Tongue (tissue), 2 donors: ENCODE measurements around the gene EPDR1. TPM values are rescaled to one million over a fixed set of nuclear protein-coding genes. Genes with fewer than 3 reads are reported as not detected.
"Not testable (repeated sequence)": the region's sequence is repeated elsewhere in the genome, so short reads cannot be mapped to it uniquely, and the experiment has no call there.

Experiments
- DNase-seq: peaks from one replicate; pipeline ENCODE4 v3.0.0-alpha.2; 2015
- total RNA-seq: library from RNA; depleted of rRNA; stranded (reverse); fragments of >200 nt; gene quantifications from one replicate; pipeline ENCODE4 v1.2.3, GENCODE V29; 2014

Gene EPDR1
- total RNA-seq, 1 donor from 2014 or later, result 220 TPM

DNA sequence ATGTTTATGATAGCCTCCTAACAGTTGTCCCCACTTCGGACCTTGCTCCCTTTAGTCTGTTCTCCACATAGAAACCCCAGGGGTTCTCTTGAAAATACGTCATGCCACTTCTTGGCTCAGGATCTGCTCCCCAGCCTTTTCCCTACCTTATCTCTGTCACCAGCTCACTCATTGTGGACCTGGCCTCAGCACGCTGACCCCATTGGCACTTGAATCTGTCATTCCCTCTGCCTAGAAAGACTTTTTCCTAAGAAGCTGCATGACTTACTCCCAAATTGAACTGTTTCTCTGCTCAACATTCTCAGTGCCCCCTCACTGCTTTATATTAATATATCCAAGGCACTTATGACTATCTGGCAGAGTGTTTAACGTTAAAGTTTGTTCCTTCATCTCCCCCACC lies 8.4 kb downstream of the EPDR1 start:
- DNase-seq, result no peak

DNA sequence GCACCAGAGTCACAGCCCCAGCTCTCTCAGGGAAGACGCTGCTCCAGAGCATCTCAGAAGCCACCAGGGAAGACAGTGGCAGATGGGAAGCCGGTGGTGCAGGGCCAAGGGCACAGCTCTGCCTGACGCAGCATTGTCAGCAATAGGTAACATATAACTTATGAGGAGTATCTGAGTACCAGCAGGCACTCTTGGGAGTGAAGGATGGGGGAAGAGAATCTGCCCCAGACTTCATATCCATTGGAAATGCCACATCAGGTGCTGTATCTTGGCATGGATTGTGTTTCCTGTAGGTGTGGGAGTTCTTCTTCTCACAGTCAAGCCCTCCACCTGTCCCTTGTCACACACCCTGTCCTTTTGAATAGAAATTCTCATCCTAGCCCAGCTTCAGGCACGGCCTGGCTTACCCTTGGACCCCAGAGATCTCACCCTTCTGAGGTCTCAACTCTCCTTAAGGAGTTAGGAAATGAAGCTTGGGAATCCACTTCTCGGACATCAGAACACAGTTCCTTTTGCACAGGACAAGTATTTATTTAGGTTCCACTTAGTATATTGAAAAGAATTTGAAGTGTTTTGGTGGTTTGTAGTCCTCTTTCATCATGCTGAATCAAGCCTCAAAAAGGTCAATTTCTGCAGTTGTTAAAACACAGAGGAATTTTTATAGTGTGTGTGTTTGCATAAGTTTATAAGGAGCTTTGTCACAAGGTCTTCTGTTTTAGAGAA lies 9.9 kb downstream of the EPDR1 start:
- no peak for DNase-seq

DNA sequence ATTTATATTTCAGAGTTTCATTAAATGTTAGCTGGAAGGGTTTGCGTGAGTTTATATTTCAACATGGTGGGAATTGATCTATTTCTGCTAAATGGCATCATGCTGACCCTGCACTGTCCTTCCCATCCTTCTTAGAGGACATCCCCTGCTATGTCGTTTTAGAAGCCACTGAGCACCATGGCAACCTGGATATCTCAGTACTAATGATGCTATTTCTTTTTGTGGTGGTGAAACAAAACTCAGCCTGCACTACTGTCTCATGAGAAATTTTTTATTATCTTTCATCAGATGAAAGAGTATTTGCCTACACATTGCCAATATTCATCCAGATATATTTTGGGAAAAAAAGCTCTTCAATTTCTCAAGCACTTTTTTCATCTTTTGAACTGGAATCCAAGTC lies 12.1 kb downstream of the EPDR1 start:
- no peak for DNase-seq

DNA sequence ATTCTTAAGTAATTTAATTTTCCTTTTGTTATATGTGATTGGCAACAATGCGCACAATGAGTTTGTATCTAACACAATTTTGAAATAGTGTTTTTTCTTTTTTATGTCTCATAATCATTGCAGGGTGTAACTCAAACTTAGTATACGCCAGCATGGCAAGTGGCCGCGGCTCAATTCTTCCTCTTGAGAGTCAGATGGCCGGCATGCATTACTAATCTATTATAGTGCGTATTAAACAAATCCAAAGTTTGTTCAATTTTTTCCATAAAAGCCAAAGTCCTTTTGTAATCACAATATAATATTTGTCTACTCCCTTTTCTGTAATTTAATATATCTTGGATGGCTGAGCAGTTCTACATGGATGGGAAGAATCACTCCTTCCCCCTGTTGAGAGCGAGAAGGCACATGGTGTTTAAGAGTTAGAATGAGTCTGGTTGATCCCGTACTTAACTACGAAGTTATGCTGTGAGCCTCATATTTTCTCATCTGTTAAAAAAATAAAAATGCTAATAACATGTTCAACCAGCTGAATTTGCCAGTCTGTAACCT lies 12.7 kb downstream of the EPDR1 start:
- peak; percentile 83 for DNase-seq

DNA sequence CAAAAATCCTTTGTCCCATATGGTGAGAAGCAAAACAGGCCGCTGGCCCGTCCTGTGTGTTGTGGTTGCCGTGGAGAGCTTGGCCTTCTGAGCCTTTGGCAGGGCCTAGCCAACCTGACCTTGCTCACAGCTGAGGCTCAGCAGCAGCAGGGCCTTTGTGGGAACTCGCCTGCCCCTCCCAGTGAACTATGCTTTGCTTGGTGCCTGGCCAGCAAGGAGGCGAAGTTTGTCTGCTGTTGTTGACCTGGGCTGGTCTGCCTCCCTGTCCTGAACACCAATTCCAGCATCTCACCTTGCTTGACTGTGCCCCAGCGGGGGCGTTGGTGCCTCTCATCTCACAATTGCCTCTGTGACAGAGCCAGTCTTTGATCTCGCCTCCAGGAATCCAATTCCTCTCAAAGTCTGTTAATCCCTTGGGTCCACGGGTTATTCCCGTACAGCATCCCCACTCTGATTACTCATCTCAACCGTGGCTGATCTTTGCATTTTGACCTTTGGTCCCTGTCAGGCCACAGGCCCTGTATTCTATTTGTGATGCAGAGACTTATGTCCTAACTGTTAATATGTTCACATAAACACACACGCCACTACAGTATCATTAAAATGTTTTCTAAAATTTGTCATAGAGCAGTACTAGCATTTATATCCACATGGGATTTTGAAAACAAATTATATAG lies 22.6 kb downstream of the EPDR1 start:
- peak; percentile 88 for DNase-seq

DNA sequence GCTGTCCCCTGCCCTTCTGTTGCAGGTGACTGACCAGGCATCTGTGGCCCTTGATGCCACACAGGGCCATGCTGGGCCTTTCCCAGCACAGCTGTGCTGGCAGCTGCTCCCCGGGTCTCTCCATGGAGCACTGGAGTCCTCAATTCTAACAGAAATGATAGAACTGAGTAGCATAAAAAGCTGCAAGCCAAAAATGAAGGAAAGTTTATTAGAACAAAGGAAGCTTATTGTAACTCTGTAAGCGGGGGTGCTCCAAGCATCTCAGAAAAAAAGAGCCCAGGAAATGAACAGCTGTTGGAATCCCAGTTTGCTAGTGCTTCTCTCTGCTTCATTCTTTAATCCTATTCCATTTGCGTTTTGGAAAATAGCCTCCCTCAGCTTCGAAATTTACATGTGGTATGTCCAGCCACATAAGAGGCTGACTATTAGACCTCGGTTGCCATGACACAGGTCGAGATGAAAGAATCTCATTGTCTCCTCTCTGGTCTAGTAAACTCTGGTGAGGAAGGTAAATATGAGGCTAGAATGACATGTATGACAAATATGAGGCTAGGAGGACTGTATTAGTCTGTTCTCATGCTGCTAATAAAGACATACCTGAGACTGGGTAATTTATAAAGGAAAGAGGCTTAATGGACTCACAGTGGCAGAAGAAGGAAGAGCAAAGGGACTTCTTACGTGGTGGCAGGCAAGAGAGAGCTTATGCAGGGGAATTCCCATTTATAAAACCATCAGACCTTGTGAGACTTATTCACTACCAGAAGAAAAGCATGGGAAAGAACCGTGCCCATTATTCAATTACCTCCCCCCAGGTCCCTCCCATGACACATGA lies 23.7 kb downstream of the EPDR1 start:
- peak; percentile 88 for DNase-seq

DNA sequence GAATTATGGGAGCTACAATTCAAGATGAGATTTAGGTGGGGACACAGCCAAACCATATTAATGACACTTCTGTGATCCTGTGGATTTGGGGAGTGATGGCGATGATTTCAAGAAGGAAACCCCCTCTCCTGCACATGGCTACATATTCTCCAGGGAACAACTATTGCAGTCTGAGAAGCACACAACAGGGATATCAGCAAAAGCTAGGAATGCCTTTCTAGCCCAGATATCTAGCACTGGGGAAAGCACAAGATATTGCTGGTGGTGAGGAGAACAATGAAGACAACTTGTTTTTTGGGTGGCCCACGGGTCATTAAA lies 24.3 kb downstream of the EPDR1 start:
- no peak for DNase-seq

DNA sequence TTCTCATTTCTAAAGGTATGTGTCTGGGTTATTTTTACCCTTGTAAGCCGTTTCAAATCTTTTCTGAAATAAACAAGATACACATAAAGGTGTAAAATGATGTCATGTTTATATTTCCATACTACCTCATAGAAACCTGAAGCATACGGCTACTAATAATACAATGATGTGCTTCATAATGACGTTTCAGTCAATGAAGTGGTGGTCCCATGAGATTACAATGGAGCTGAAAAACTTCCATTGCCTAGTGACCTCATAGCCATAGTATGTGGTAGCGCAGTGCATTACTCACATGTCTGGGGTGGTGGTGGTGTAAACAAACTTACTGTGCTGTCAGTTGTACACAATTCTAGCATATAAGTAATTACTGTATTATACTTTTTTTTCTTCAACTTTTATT lies 24.9 kb downstream of the EPDR1 start:
- DNase-seq, result no peak

DNA sequence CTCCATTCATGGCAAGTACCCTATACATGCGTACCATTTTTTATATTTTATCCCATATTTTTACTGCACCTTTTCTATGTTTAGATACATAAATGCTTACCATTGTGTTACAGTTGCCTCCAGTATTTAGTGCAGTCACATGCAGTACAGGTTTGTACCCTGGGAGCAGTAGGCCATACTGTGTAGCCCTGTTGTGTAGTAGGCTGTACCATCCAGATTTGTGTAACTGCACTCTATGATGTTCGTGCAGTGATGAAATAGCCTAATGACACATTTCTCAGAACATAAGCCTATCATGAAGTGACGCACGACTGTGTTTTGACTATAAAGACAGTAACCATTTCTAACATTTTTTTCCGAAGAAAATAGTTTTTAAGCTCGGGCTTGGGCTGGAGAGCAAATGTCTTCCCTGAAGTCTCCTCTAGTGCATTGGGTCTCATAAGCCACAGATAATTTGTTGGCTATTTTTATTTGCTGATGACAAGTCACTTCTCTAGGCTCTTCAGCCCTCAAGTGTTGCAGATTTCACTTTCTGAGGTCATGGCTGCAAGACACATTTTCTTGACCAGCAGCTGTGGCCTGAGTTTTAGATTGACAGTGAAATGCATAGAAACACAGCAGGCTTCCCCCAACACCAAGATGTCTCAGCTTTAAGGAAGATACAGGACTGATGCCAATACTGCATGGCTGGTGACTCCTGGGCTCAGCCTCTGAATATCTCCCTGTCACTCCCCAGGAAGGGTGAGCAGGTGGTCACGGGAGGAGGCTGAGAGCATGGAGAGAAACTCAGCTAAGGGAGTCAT lies 26.9 kb downstream of the EPDR1 start:
- DNase-seq, result peak; percentile 65

DNA sequence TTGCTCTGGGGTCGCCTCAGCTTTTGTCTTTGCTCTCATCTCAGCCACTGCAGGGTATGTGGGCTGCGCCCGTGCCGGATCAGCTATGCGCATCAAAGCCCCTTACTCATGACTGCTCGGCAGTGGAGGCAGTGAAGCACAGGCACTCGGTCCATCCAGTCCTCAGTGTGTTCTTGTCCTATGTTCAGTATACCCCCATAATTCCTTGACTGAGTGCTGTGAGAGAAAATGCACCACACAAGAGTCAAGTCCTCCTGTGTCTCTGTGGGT lies 27.4 kb downstream of the EPDR1 start:
- DNase-seq, result no peak

DNA sequence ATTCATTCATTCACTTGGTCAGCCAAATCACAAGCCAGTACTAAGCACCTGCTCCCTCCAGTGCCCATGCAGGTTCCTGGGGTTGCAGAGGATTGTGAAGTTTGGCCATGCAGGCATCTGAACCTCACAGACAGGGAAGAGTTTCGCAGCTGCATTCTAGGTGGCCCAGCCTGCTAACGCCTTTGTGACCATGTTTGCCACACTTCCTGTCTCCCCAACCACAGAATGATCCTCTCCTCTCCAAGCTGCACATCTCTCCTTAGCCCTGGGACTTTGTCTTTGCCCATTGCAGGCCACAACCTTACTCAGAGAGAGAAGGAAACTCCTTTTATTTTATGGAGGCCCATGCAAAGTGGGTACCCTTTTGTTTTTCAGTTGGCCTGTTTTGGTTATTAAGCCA lies 31.8 kb downstream of the EPDR1 start:
- no peak for DNase-seq

DNA sequence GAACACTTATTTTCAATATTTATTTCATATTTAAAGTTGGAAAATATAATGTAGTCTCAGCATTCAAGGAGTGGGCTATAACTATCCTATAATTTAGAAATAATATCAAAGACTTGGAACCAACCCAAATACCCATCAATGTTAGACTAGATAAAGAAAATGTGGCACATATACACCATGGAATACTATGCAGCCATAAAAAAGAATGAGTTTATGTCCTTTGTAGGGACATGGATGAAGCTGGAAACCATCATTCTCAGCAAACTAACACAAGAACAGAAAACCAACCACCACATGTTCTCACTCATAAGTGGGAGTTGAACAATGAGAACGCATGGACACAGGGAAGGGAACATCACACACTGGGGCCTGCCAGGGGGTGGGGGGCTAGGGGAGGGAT lies 33.8 kb downstream of the EPDR1 start:
- DNase-seq, result not testable (repeated sequence)

DNA sequence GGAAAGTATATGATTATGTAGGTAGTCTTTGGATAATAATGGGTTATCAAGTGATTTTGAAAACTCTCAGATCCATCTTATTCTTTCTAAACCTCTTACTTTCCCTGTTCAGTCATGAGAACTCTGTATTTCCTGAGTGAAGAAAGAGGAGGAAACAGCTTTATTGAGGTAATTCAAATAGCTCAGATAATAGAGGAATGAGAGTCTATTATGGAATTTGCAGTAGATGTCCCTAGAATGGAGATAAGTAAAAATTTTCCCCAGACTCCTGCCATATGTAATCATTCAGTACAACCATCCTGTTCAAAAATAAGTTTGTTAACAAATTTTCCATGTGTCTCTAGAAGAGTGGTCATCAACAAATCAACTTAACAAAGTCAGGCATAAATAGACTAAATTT lies 36.4 kb downstream of the EPDR1 start:
- DNase-seq, result no peak

DNA sequence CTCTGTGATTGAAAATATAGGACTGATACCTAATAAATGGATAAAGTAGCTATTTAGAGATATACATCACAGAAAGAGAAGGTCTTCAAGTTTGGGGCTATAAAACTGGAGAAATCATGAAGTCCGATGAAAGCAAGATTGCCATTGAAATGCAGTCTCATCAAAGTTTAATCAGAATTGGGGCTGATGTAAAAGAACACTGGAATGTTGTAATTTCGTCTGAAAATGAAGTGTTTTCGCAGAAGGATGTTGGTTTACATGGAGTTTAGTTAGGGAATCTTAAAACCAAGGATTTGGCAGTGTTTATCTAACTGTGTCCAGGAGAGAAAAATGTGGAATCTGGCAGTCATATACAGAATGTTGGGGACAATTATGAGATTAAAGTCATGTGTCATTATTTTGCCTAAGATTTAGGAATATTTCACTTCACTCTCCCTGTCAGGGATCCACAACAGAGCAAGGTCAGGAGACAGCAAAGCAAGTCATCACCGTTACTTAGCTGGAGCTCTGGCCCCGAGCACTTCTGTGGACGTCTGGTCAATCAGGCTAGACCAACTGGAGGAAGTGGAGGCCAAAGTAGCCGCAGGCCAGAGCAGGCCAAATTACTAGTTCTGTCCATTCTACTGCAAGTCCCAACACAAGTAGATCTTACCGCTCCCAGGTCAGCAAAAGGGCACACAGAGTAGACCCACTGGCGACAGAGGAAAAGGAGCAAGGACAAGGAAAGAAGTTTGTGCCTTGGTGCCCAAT lies 37.0 kb downstream of the EPDR1 start:
- no peak for DNase-seq

DNA sequence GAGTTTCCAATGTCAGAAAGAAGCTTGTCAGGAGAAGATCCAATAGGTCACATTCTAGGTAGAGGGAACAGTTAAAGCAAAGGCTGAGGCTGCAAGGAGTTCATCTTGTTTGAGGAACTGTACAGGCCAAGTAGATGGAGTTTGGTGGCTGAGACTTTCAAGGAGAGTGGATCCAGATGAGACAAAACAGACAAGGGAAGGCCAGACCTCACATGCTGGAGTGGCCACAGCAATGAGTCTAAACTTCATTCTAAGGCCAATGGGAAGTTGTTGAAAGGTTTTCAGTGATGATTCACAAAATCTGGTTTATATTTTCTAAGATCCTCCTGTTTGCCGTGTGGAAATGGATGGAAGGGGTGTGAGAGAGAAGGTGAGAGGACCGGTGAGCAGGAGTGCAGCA lies 40.0 kb downstream of the EPDR1 start:
- no peak for DNase-seq

DNA sequence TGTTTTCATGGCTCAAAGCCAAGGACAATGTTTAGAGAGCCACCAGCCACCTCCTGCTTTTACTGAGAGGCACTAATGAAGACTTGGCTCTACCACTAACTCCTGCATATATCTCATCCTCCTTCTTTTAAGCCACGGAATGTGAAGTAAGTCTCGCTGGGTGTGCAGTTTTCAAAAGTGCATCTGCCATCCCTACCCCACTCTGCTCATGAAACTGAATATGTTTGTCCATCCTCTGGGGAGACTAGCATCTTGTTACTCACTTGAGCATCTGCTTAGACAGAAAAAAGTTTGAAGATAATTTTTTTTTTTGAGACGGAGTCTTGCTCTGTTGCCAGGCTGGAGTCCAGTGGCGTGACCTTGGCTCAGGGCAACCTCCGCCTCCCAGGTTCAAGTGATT lies 40.8 kb downstream of the EPDR1 start:
- peak; percentile 36 for DNase-seq

DNA sequence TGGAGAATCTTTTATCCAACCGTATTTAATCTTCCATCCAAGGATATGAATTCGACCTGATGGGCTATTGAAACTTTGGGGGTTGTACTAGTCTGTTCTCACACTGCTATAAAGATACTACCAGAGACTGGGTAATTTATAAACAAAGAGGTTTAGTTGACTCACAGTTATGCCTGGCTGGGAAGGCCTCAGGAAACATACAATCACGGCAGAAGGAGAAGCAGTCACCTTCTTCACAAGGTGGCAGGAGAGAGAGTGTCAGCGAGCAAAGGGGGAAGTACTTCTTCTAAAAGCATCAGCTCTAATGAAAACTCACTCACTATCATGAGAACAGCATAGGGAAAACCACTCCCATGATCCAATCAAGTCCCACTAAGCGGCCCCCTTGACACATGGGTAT lies 43.8 kb downstream of the EPDR1 start:
- DNase-seq, result no peak

DNA sequence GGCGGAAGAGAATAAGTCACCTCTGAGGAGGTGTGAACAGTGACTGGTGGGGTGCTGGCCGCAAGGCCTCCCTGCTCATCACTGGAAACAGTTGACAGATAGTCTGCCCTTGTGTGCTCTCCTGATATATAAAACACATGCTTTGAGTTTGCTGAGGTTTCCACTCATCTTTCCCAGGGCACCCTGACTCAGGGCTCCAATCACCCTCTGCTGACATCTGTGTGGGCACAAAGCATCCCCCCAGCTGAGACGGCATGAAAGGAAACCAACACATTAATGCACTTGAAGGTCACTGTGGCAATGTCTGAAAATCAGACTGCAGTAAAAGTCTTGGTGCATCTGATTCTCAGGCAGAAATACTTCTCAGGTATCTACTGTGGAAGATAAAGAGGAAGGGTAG lies 49.8 kb downstream of the EPDR1 start:
- no peak for DNase-seq

DNA sequence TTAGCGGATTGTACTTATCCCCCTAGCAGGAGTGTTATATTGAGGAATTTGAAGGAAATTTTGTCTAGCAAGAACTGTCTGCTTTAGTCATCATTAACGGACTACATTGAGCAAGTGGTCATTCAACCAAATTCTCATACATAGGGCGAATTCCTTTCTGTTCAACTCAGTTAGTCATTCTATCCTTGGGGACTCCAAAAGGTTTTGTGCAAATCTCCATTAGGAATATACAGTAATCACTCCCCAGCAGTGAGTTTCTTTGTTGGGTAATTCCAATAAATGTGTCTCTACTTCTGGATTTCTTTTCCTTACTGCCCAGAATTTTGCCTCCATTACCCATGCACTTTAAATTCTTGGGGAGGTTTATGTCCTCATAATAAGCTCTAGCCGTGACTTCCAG lies 51.1 kb downstream of the EPDR1 start:
- no peak for DNase-seq

DNA sequence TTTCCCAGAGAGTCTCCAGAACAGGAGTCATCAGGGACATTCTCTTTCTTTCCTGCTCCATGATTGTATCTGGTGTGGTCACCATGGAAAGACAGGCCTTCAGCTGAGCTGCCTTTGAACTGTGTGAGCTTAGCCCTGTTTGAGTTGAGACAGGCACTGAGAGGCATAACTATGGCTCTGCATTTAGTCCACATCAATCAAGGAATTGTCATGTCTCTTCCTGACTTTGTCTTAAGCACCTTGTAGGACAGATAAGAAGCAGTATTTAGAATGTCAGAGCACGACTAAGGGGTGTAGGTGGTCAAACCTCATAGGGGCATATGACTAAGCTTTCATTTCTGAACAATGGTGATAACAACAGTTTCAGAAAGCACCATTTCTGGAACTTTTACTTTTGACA lies 53.5 kb downstream of the EPDR1 start:
- DNase-seq, result no peak

DNA sequence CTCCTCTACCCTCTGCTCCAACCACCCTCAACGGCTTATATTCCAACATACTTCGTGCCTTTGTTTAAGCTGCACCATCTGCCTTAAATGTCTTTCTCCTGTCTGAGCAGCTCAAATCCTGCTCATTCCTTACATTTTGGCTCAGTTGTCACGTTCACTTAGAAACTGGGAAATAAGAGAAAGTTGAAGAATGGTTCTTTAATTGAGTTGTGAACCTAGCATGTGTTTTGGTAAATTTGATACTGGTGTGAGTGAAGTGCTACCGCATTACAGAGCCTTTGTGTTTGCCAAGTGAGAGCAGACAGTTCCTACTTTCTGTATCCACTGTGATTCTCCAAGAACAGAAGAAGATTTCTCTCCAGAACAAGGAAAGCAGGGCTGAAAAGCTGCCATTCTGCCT lies 54.3 kb downstream of the EPDR1 start:
- DNase-seq, result peak; percentile 84

DNA sequence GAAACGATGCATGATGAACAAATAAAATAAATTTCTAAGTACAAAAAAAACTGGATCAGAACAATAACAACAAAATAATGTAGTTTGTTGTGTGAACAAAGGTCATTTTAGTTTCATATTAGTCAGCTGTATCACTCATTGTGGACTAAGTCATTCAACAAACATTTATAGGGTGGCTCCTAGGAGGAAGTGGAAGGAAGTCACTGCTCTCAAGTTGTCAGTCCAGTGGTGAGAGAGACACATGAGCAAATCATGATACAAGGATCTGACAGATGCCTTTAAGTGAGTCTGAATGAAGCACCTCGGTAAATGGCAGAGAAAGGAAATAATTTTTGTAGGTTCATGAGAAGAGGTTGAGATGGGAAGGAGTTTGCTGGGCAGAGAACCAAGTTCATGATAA lies 56.8 kb downstream of the EPDR1 start:
- no peak for DNase-seq
